GM19468 (cell line): ENCODE results near the gene PCDHGA8.
"Not testable (repeated sequence)": the region's sequence is repeated elsewhere in the genome, so short reads cannot be mapped to it uniquely, and the experiment has no call there.

Experiments
- ATAC-seq: cut with Tn5 transposase; IDR thresholded peaks from one replicate; pipeline ENCODE4 v1.9.1; 2021; ENCODE audit warnings: mild to moderate bottlenecking, moderate library complexity, moderate number of reproducible peaks; ENCODE audit not compliant: unreplicated experiment; ENCODE audit errors: extremely low read depth

PCDHGA8 gene

DNA sequence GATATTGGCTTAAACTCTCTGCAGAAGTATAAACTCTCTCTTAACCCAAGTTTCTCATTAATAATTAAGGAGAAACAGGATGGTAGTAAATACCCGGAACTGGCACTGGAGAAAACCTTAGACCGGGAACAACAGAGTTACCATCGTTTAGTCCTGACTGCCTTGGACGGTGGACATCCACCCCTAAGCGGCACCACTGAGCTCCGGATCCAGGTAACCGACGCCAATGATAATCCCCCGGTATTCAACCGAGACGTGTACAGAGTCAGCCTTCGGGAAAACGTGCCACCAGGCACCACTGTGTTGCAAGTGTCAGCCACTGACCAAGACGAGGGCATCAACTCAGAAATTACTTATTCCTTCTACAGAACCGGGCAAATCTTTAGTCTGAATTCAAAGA lies 6.2 kb downstream of the PCDHGA8 start:
- ATAC-seq, result no peak

GRCh38 chr5:141399555-141400258 lies 7.3 kb downstream of the PCDHGA8 start:
- no peak for ATAC-seq

- ATAC-seq, result no peak
Measured at GRCh38 chr5:141402553-141403243, 10.3 kb downstream of the PCDHGA8 start, which contains the start of gene PCDHGA9. Gene PCDHGA9 (plus strand): TSS chr5:141402778. CDS start chr5:141402953, 175 bp downstream.

- ATAC-seq, result no peak
Measured at GRCh38 chr5:141403387-141403786, 11.0 kb downstream of the PCDHGA8 start.

GRCh38 chr5:141407790-141408505 lies 15.5 kb downstream of the PCDHGA8 start, which contains the start of gene PCDHGB6:
Gene PCDHGB6 (plus strand): TSS chr5:141408021. CDS start chr5:141408203, 182 bp downstream.
- not testable (repeated sequence) for ATAC-seq

GRCh38 chr5:141409598-141410306 lies 17.3 kb downstream of the PCDHGA8 start:
- ATAC-seq, result no peak

DNA sequence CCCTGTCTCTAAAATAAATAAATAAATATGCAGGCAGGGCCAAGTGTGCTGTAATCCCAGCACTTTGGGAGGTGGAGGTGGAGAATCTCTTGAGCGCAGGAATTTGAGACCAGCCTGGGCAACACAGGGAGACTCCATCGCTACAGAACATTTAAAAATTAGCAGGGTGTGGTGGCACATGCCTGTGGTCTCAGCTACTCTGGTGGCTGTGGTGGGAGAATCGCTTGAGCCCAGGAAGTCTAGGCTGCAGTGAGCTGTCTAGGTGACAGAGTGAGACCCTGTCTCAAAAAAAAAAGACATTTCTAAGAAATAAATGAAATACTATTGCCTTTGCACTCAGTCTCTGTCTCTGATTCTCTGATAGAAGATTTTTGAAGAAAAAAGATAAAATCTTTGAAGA lies 19.1 kb downstream of the PCDHGA8 start:
- no peak for ATAC-seq

DNA sequence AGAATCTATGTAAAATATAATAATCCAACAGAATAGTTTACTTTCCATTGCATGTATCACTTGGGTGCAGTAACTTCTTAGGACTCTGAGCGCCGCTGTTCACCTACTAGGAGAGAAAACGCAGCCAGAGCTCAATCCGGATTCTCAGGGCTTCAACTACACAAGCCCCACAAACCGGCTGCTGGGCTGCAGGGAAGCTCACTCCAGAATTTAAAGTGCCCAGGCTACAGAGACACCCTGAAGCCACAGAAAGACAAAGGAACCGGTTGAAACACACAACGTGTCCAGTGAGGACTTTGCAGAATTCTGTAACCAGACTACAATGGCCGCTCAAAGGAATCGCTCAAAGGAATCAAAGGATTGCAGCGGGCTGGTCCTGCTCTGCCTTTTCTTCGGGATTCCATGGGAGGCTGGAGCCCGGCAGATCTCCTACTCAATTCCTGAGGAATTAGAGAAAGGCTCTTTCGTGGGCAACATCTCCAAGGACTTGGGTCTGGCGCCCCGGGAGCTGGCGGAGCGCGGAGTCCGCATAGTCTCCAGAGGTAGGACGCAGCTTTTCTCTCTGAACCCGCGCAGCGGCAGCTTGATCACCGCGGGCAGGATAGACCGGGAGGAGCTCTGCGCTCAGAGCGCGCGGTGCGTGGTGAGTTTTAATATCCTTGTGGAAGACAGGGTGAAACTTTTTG lies 20.6 kb downstream of the PCDHGA8 start, which contains the start of gene PCDHGA10:
TSS of gene PCDHGA10 (plus strand) at position 134 of the 686 bp plus-strand sequence. CDS start at position 323, 189 bp downstream.
- ATAC-seq, result peak; percentile 53

DNA sequence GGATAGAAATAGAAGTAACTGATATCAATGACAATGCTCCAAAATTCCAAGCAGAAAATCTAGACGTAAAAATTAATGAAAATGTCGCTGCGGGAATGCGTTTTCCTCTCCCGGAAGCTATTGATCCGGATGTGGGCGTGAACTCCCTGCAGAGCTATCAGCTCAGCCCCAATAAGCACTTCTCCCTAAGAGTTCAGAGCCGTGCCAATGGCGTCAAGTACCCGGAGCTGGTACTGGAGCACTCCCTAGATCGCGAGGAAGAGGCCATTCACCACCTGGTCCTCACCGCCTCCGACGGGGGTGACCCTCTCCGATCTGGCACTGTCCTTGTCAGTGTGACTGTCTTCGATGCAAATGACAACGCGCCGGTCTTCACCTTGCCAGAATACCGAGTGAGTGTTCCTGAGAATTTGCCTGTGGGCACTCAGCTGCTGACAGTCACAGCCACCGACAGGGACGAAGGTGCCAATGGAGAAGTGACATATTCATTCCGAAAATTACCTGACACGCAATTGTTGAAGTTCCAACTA lies 21.2 kb downstream of the PCDHGA8 start:
- no peak for ATAC-seq

DNA sequence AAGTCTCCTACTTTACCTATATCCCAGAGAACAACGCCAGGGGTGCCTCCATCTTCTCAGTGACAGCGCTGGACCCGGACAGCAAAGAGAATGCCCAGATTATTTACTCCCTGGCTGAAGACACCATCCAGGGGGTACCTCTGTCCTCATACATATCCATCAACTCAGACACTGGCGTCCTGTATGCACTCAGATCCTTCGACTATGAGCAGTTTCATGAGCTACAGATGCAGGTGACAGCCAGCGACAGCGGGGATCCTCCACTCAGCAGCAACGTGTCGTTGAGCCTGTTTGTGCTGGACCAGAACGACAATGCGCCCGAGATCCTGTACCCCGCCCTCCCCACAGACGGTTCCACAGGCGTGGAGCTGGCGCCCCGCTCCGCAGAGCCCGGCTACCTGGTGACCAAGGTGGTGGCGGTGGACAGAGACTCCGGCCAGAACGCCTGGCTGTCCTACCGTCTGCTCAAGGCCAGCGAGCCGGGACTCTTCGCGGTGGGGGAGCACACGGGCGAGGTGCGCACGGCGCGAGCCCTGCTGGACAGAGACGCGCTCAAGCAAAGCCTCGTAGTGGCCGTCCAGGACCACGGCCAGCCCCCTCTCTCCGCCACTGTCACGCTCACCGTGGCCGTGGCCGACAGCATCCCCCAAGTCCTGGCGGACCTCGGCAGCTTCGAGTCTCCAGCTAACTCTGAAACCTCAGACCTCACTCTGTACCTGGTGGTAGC lies 22.3 kb downstream of the PCDHGA8 start:
- ATAC-seq, result not testable (repeated sequence)

- not testable (repeated sequence) for ATAC-seq
Measured at GRCh38 chr5:141415275-141415618, 22.8 kb downstream of the PCDHGA8 start.

DNA sequence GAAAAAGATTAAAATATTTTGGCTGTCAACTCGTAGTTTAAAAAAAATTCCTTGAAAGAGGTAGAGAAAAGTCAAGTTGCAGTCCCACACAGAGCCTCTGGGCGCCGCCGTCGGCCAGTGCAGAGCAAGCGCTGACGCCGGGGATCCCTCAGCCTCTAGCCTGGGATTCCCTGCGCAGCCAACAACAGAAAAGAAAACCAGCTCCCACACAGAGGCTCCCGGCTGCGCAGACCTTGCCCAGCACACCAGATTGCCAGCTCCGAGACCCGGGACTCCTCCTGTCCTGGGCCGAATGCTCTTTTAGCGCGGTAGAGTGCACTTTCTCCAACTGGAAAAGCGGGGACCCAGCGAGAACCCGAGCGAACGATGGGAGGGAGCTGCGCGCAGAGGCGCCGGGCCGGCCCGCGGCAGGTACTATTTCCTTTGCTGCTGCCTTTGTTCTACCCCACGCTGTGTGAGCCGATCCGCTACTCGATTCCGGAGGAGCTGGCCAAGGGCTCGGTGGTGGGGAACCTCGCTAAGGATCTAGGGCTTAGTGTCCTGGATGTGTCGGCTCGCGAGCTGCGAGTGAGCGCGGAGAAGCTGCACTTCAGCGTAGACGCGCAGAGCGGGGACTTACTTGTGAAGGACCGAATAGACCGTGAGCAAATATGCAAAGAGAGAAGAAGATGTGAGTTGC lies 25.2 kb downstream of the PCDHGA8 start, which contains the start of gene PCDHGB7:
TSS of gene PCDHGB7 (plus strand) at position 184 of the 679 bp plus-strand sequence. CDS start at position 367, 183 bp downstream.
- peak; percentile 36 for ATAC-seq

DNA sequence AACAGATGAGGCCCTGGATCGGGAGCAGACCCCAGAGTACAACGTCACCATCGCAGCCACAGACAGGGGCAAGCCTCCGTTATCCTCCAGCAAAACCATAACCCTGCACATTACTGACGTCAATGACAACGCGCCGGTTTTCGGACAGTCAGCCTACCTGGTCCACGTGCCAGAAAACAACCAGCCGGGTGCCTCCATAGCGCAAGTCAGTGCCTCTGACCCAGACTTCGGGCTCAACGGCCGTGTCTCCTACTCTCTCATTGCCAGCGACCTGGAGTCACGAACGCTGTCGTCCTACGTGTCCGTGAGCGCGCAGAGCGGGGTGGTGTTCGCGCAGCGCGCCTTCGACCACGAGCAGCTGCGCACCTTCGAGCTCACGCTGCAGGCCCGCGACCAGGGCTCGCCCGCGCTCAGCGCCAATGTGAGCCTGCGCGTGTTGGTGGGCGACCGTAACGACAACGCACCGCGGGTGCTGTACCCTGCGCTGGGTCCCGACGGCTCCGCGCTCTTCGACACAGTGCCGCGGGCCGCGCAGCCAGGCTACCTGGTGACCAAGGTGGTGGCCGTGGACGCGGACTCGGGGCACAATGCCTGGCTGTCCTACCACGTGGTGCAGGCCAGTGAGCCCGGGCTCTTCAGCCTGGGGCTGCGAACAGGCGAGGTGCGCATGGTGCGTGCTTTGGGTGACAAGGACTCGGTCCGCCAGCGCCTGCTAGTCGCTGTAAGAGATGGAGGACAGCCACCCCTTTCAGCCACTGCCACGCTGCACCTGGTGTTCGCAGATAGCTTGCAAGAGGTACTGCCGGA lies 26.8 kb downstream of the PCDHGA8 start:
- no peak for ATAC-seq

- no peak for ATAC-seq
Measured at GRCh38 chr5:141420855-141421488, 28.5 kb downstream of the PCDHGA8 start, which contains the start of gene PCDHGA11. Gene PCDHGA11 (plus strand): TSS chr5:141421051. CDS start chr5:141421228, 177 bp downstream.

DNA sequence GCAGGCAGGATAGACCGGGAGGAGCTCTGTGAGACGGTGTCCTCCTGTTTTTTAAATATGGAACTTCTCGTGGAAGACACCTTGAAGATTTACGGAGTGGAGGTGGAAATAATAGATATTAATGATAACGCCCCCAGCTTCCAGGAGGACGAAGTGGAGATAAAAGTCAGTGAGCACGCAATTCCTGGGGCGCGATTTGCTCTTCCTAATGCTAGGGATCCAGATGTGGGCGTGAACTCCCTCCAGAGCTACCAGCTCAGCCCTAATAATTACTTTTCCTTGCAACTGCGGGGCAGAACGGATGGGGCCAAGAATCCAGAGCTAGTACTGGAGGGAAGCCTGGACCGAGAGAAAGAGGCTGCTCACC lies 29.0 kb downstream of the PCDHGA8 start:
- ATAC-seq, result no peak

DNA sequence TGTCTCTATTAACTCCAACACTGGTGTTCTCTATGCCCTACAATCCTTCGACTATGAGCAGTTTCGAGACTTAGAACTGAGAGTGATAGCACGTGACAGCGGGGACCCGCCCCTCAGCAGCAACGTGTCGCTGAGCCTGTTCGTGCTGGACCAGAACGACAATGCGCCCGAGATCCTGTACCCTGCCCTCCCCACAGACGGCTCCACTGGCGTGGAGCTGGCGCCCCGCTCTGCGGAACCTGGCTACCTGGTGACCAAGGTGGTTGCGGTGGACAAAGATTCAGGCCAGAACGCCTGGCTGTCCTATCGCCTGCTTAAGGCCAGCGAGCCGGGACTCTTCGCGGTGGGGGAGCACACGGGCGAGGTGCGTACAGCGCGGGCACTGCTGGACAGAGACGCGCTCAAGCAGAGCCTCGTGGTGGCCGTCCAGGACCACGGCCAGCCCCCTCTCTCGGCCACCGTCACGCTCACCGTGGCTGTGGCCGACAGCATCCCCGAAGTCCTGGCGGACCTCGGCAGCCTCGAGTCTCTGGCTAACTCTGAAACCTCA lies 30.4 kb downstream of the PCDHGA8 start:
- no peak for ATAC-seq
